Left ventricle myocardium inferior (tissue), 1 donor: Measurements from ENCODE around the gene HIPK3. TPM values are rescaled to one million over a fixed set of nuclear protein-coding genes. Genes with fewer than 3 reads are reported as not detected.
"Not testable (repeated sequence)": the region's sequence is repeated elsewhere in the genome, so short reads cannot be mapped to it uniquely, and the experiment has no call there.

Experiments used
- DNase-seq: peaks from one replicate; pipeline ENCODE4 v3.0.0-alpha.2; 2020
- H3K27ac ChIP-seq: fragments of 200-600 bp; replicated peaks from 2 replicates; pipeline ENCODE4 v1.8.0; 2021
- H3K27me3 ChIP-seq: fragments of 200-600 bp; 2 replicates; pipeline ENCODE4 v1.8.0; 2021; ENCODE audit warnings: low read depth
- H3K36me3 ChIP-seq: fragments of 200-600 bp; 2 replicates; pipeline ENCODE4 v1.8.0; 2021
- H3K4me1 ChIP-seq: fragments of 200-600 bp; 2 replicates; pipeline ENCODE4 v1.8.0; 2021
- H3K4me3 ChIP-seq: fragments of 200-600 bp; 2 replicates; pipeline ENCODE4 v1.8.0; 2021; ENCODE audit warnings: mild to moderate bottlenecking, moderate library complexity
- H3K9me3 ChIP-seq: fragments of 200-600 bp; replicated peaks from 2 replicates; pipeline ENCODE4 v1.8.0; 2021
- intact Hi-C: fragments of 100-400 bp; cut with micrococcal nuclease; formaldehyde crosslinking; loops from one replicate; pipeline ENCODE4 v1.11.0; 2022
- total RNA-seq: library from RNA; stranded (reverse); fragmentation: NEBNext Ultra II Directional; extraction: Animal tissue kit (Norgen Biotek cat#: 25700); gene quantifications from one replicate; pipeline ENCODE4 v1.2.1, GENCODE V29; 2021
- TF ChIP-seq, protein P1 (sequence below): fragments of 200-600 bp; IDR thresholded peaks from 2 replicates; pipeline ENCODE4 v1.8.0; 2021; ENCODE audit warnings: antibody characterized with exemption, mild to moderate bottlenecking, borderline replicate concordance
- donor health status: DM: no; HTN: yes; CAD: no; lungs with severe emphysema.

HIPK3 gene
- total RNA-seq, 1 donor from 2014 or later: 247 TPM

DNA sequence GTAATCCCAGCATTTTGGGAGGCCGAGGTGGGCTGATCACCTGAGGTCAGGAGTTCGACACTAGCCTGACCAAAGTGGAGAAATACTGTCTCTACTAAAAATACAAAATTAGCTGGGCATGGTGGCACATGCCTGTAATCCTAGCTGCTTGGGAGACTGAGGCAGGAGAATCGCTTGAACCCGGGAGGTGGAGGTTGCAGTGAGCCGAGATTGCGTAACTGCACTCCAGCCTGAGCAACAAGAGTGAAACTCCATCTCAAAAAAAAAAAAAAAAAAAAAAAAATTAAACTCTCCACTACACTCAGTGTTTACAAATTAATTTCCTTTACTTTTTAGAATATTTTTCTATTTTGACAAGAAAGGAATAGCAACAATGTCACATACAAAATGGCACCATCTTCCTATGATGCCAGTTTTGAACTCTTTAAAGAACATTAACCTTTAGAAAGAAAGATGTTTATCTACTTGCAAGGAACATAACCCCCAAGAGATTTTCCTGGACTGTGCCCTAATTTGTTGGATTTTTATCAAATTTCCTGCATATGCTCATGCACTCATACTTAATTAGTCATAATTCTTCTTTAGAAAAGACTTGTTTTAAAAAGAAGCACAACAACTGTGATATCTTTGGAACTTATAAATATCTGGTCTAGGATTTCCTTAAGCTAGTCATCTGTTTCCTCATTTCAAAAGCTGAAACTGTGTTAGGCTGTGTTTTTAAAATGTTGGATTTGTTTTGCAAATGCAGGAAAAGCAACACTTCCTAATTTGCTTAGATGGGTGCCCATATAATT, 22.6 kb upstream of the HIPK3 start:
- peaks cover 10% of the 10 kb centered on the region for H3K4me1 ChIP-seq
- TF ChIP-seq, protein P1, sequence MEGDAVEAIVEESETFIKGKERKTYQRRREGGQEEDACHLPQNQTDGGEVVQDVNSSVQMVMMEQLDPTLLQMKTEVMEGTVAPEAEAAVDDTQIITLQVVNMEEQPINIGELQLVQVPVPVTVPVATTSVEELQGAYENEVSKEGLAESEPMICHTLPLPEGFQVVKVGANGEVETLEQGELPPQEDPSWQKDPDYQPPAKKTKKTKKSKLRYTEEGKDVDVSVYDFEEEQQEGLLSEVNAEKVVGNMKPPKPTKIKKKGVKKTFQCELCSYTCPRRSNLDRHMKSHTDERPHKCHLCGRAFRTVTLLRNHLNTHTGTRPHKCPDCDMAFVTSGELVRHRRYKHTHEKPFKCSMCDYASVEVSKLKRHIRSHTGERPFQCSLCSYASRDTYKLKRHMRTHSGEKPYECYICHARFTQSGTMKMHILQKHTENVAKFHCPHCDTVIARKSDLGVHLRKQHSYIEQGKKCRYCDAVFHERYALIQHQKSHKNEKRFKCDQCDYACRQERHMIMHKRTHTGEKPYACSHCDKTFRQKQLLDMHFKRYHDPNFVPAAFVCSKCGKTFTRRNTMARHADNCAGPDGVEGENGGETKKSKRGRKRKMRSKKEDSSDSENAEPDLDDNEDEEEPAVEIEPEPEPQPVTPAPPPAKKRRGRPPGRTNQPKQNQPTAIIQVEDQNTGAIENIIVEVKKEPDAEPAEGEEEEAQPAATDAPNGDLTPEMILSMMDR: no peak
- DNase-seq: no peak
- no peaks in the 10 kb centered on the region for H3K36me3 ChIP-seq
- intact Hi-C loops: no loop called here
- no peak overlapping the region for H3K4me3 ChIP-seq
- no peaks in the 10 kb centered on the region for H3K9me3 ChIP-seq
- H3K27me3 ChIP-seq: no peaks in the 10 kb centered on the region
- H3K27ac ChIP-seq: peak overlapping the region; percentile 55

DNA sequence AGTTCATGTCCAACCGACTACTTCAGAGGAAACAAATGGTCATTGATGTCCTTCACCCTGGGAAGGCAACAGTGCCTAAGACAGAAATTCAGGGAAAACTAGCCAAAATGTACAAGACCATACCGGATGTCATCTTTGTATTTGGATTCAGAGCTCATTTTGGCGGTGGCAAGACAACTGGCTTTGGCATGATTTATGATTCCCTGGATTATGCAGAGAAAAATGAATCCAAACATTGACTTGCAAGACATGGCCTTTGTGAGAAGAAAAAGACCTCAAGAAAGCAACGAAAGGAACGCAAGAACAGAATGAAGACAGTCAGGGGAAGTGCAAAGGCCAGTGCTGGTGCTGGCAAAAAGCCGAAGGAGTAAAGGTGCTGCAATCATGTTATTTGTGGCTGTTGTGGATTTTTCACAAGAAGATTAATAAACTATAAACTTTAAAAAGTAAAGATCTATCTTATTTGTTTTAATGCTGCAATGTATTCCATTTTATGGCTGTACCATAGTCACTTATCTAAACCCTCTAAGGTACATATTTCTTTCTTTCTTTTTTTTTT, 20.1 kb upstream of the HIPK3 start:
- H3K4me1 ChIP-seq: peaks cover 10% of the 10 kb centered on the region
- no peaks in the 10 kb centered on the region for H3K27me3 ChIP-seq
- TF ChIP-seq, protein P1: no peak
- H3K27ac ChIP-seq: no peak overlapping the region
- intact Hi-C loops: no loop called here
- no peak for DNase-seq
- no peak overlapping the region for H3K4me3 ChIP-seq
- no peaks in the 10 kb centered on the region for H3K36me3 ChIP-seq
- H3K9me3 ChIP-seq: no peaks in the 10 kb centered on the region

DNA sequence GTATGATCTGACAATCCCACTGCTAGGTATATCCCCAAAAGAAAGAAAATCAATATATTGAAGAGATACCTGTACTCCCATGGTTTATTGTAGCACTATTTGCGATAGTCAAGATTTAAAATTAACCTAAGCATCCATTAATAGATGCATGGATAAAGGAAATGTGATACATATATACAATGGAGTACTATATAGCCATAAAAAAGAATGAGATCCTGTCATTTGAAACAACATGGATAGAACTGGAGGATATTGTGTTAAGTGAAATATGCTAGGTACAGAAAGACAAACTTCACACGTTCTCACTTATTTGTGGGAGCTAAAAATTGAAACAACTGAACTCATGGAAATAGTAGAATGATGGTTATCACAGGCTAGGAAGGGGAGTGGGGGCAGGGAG, 14.6 kb upstream of the HIPK3 start:
- no peak for DNase-seq
- intact Hi-C loops: no loop called here
- Histone ChIP-seq H3K27ac (no peak overlapping the region), H3K4me1 (no peaks in the 10 kb centered on the region), H3K4me3 (no peak overlapping the region), H3K36me3 (no peaks in the 10 kb centered on the region), H3K27me3 (no peaks in the 10 kb centered on the region), H3K9me3 (no peaks in the 10 kb centered on the region)
- TF ChIP-seq, protein P1: no peak

DNA sequence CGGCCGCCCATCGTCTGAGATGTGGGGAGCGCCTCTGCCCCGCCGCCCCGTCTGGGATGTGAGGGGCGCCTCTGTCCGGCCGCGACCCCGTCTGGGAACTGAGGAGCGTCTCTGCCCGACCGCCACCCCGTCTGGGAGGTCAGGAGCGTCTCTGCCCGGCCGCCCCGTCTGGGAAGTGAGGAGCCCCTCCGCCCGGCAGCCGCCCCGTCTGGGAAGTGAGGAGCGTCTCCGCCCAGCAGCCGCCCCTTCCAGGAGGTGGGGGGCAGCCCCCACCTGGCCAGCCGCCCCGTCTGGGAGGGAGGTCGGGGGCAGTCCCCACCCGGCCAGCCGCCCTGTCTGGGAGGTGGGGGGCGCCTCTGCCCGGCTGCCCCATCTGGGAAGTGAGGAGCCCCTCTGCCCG, 13.5 kb upstream of the HIPK3 start:
- intact Hi-C loops, H3K27me3 ChIP-seq, H3K4me1 ChIP-seq, DNase-seq, H3K4me3 ChIP-seq, H3K9me3 ChIP-seq, H3K27ac ChIP-seq, H3K36me3 ChIP-seq: not testable (repeated sequence)

DNA sequence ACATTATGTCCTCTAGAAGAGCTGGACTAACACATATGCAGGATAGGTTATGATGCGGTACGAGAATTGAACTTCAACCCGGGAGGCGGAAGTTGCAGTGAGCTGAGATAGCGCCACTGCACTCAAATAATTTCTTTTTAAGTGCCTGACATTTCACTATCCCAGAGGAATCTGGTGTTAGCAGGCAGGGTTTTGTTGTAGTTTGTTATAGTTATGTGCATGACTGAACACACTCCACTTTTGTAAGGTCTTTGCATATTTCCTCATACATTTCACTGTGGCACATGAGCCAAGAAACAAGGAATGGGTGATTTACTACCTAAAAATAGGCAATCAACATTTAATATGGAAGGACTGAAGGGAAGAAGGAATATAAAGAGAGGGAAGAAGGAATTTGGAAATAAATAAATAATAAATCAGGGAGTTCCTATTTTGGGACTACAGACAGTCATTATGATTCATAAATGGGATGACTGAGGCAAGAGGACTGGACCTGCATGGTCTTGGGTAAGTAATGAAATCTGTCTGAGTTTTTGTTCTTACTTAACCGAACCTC, 8.7 kb upstream of the HIPK3 start:
- Histone ChIP-seq H3K4me1 (no peaks in the 10 kb centered on the region), H3K27ac (no peak overlapping the region), H3K4me3 (no peak overlapping the region), H3K27me3 (no peaks in the 10 kb centered on the region), H3K9me3 (no peaks in the 10 kb centered on the region), H3K36me3 (no peaks in the 10 kb centered on the region)
- TF ChIP-seq, protein P1: no peak
- DNase-seq: no peak
- intact Hi-C loops: no loop called here
